HepG2 (cell line): ENCODE data around the gene ZNF282. TPM values are rescaled to one million over a fixed set of nuclear protein-coding genes. Genes with fewer than 3 reads are reported as not detected.

ENCODE experiments used
- ATRX ChIP-seq: sonication (generic); formaldehyde crosslinking; IDR thresholded peaks from 2 replicates; pipeline ENCODE4 v1.4.0; 2020; ENCODE audit warnings: missing genetic modification reagents, borderline replicate concordance
- CENPX ChIP-seq: sonication (generic); formaldehyde crosslinking; IDR thresholded peaks from 2 replicates; pipeline ENCODE4 v1.9.0; 2021; ENCODE audit warnings: mild to moderate bottlenecking, missing genetic modification reagents, moderate library complexity
- DMAP1 ChIP-seq: IDR thresholded peaks from 2 replicates; pipeline ENCODE4 v1.6.1; 2016
- FOXC1 ChIP-seq: sonication (generic); formaldehyde crosslinking; IDR thresholded peaks from 2 replicates; pipeline ENCODE4 v1.8.0; 2022; ENCODE audit warnings: mild to moderate bottlenecking, missing genetic modification reagents, borderline replicate concordance
- HNF4A ChIP-seq: sonication (generic); formaldehyde crosslinking; IDR thresholded peaks from 2 replicates; pipeline ENCODE4 v1.4.0; 2020; ENCODE audit warnings: missing genetic modification reagents
- KDM6A ChIP-seq: IDR thresholded peaks from 2 replicates; pipeline ENCODE4 v1.6.1; 2016; ENCODE audit warnings: low read depth
- KLF16 ChIP-seq, 2 experiments: sonication (generic) in 1 of 2; formaldehyde crosslinking in 1 of 2; IDR thresholded peaks; 2 replicates each; pipeline versions ENCODE4 v1.6.1 to v1.8.0; 2016 to 2023; ENCODE audit warnings: missing genetic modification reagents in 2 of 2, missing compliant biosample characterization in 1 of 2
- MTF2 ChIP-seq: sonication (generic); formaldehyde crosslinking; IDR thresholded peaks from 2 replicates; pipeline ENCODE4 v1.5.0; 2020; ENCODE audit warnings: missing genetic modification reagents, borderline replicate concordance
- MXI1 ChIP-seq: IDR thresholded peaks from 3 replicates; pipeline ENCODE4 v1.6.1; 2012; ENCODE audit warnings: low read depth, low read length, inconsistent platforms, borderline replicate concordance
- NFKB2 ChIP-seq: sonication (generic); formaldehyde crosslinking; IDR thresholded peaks from 2 replicates; pipeline ENCODE4 v1.4.0; 2020; ENCODE audit warnings: missing genetic modification reagents, borderline replicate concordance
- NR2F2 ChIP-seq: IDR thresholded peaks from 2 replicates; pipeline ENCODE4 v1.6.1; 2012; ENCODE audit warnings: low read depth, inconsistent platforms, borderline replicate concordance
- PHF20 ChIP-seq: sonication (generic); formaldehyde crosslinking; IDR thresholded peaks from 2 replicates; pipeline ENCODE4 v1.5.0; 2020; ENCODE audit warnings: mild to moderate bottlenecking, missing genetic modification reagents
- RAD51 ChIP-seq: fragments of 450-650 bp; IDR thresholded peaks from 2 replicates; pipeline ENCODE4 v1.6.1; 2016; ENCODE audit warnings: borderline replicate concordance
- RARA ChIP-seq: IDR thresholded peaks from 2 replicates; pipeline ENCODE4 v1.6.1; 2016; ENCODE audit warnings: missing genetic modification reagents, missing compliant biosample characterization
- SCMH1 ChIP-seq: sonication (generic); formaldehyde crosslinking; IDR thresholded peaks from 2 replicates; pipeline ENCODE4 v1.9.0; 2021; ENCODE audit warnings: missing genetic modification reagents, mild to moderate bottlenecking, borderline replicate concordance
- XRCC5 ChIP-seq: fragments of 200-400 bp; formaldehyde crosslinking; optimal IDR thresholded peaks from 2 replicates; pipeline ENCODE3; 2017; ENCODE audit warnings: mild to moderate bottlenecking, low read length
- ZNF10 ChIP-seq: sonication (generic); formaldehyde crosslinking; IDR thresholded peaks from 2 replicates; pipeline ENCODE4 v1.4.0; 2020; ENCODE audit warnings: mild to moderate bottlenecking, low read depth, missing genetic modification reagents, borderline replicate concordance
- ZNF333 ChIP-seq: sonication (generic); formaldehyde crosslinking; IDR thresholded peaks from 2 replicates; pipeline ENCODE4 v1.4.0; 2020; ENCODE audit warnings: mild to moderate bottlenecking, missing genetic modification reagents, borderline replicate concordance
- ZNF709 ChIP-seq: sonication (generic); formaldehyde crosslinking; IDR thresholded peaks from 2 replicates; pipeline ENCODE4 v1.5.0; 2020; ENCODE audit warnings: mild to moderate bottlenecking, missing genetic modification reagents
- ZNF713 ChIP-seq: sonication (generic); formaldehyde crosslinking; IDR thresholded peaks from 2 replicates; pipeline ENCODE4 v1.4.0; 2020; ENCODE audit warnings: mild to moderate bottlenecking, missing genetic modification reagents
- ZNF746 ChIP-seq: sonication (generic); formaldehyde crosslinking; IDR thresholded peaks from 2 replicates; pipeline ENCODE4 v1.8.0; 2022; ENCODE audit warnings: mild to moderate bottlenecking, missing genetic modification reagents
- ZSCAN25 ChIP-seq: sonication (generic); formaldehyde crosslinking; IDR thresholded peaks from 2 replicates; pipeline ENCODE4 v1.8.0; 2022; ENCODE audit warnings: mild to moderate bottlenecking, missing genetic modification reagents
- polyA plus RNA-seq, 8 experiments: library from polyadenylated mRNA; depleted of rRNA in 3 of 8; stranded (reverse) in 7 of 8; unstranded in 1 of 8; fragments of >200 nt; fragmentation: Illumina TruSeq in 4 of 8; extraction: Trizol in 4 of 8; gene quantifications; 2 replicates each; pipeline versions ENCODE4 v1.2.1 to v1.2.3, GENCODE V29; 2011 to 2016; ENCODE audit warnings: low read depth in 4 of 8, missing spikeins in 1 of 8, mixed read lengths in 1 of 8; ENCODE audit not compliant: insufficient read depth in 1 of 8
- total RNA-seq, 5 experiments: library from RNA; depleted of rRNA; stranded (reverse); fragments of >200 nt; fragmentation: Illumina TruSeq; extraction: Trizol; gene quantifications; 2 replicates each; pipeline ENCODE4 v1.2.3, GENCODE V29; 2016; ENCODE audit warnings: low read depth in 1 of 5
- TF ChIP-seq, protein P1 (sequence below): sonication (generic); formaldehyde crosslinking; IDR thresholded peaks from 2 replicates; pipeline ENCODE4 v1.8.0; 2023; ENCODE audit warnings: mild to moderate bottlenecking, missing genetic modification reagents
- TF ChIP-seq, protein P2 (sequence below), 2 experiments: sonication (generic) in 1 of 2; formaldehyde crosslinking in 1 of 2; IDR thresholded peaks; 2 replicates each; pipeline versions ENCODE4 v1.4.0 to v1.6.1; 2018 to 2020; ENCODE audit warnings: missing genetic modification reagents in 2 of 2, borderline replicate concordance in 1 of 2, low read depth in 1 of 2, mild to moderate bottlenecking in 1 of 2, missing biosample characterization in 1 of 2
- TF ChIP-seq, protein P3 (sequence below): sonication (generic); formaldehyde crosslinking; IDR thresholded peaks from 2 replicates; pipeline ENCODE4 v1.4.0; 2020; ENCODE audit warnings: mild to moderate bottlenecking, low read depth, missing genetic modification reagents
- TF ChIP-seq, protein P4 (sequence below): fragments of 450-650 bp; IDR thresholded peaks from 2 replicates; pipeline ENCODE4 v1.6.1; 2017

The ZNF282 gene
- total and polyA plus RNA-seq, 2 of the 13 experiments (the other 11 are each of a cell fraction or from before 2014, with no cell fraction given), result 9.1 to 20.9 TPM

DNA sequence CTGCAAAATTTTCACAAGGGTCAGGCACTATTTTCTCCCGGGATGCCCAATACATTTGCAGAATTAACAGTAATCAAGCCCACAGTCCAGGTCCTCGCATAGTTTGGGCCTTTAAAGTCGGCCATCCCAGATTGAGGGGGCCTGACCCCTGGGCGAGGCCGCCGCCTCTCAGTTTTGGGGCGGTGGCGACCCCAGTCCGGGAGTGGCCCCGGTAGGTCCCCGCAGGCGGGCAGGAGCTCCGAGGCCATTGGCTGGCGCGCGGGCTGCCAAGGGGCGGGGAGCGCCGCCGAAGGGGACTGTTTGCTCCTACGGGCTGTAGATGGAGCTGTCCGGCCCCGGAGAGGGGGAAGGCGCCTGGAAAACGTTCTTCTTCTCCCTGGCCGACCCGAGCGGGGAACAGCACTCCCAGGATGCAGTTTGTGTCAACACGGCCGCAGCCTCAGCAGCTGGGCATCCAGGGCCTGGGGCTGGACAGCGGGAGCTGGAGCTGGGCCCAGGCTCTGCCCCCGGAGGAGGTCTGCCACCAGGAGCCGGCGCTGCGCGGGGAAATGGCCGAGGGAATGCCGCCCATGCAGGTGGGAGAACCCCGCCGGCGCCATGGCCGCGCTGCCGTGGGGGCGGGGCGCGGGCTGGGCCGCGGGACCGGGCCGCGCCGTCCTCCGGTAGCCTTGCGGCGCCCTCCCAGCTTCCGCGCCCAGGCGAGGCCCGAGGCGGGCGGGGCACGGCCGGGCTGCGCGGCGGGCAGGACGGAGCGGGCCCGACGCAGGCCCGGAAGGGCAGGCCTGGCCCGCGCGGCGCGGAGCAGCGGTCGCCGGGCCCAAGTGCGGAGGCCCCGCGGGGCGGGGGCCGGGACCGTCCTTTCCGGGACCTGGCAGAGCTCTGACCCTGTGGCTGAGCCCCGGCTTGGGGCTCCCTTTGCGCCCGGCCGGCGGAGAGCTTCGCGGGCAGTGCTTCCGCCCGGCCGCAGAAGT, at the start of gene ZNF282 (continued):
- TF ChIP-seq, protein P1, sequence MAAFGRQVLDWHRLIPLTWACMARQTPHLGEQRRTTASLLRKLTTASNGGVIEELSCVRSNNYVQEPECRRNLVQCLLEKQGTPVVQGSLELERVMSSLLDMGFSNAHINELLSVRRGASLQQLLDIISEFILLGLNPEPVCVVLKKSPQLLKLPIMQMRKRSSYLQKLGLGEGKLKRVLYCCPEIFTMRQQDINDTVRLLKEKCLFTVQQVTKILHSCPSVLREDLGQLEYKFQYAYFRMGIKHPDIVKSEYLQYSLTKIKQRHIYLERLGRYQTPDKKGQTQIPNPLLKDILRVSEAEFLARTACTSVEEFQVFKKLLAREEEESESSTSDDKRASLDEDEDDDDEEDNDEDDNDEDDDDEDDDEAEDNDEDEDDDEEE (CRISPR knock-in tag), result peak; percentile 68; the same call in 1 of the 2 replicates
- TF ChIP-seq SCMH1 (CRISPR knock-in tag), result no peak
- no peak for TF ChIP-seq ZNF10 (CRISPR knock-in tag)
- no peak for TF ChIP-seq RAD51
- peak; percentile 20; the same call in 1 of the 2 replicates for TF ChIP-seq ZNF333 (CRISPR knock-in tag)
- TF ChIP-seq HNF4A (CRISPR knock-in tag), result peak; percentile 33; the same call in 1 of the 2 replicates
- TF ChIP-seq MXI1, result peak; percentile 55; the same call in 1 of the 3 replicates
- TF ChIP-seq FOXC1 (CRISPR knock-in tag), result no peak; the same call in 1 of the 2 replicates
- no peak for TF ChIP-seq NR2F2
- TF ChIP-seq KLF16 (CRISPR knock-in tag; IDR thresholded peaks at IDR 0.05), result peak in 1 of 2 experiments; percentile 88; a peak in 2 of 4 replicates
- peak; percentile 72; the same call in 1 of the 2 replicates for TF ChIP-seq DMAP1
- no peak for TF ChIP-seq ATRX (CRISPR knock-in tag)
- TF ChIP-seq, protein P2, sequence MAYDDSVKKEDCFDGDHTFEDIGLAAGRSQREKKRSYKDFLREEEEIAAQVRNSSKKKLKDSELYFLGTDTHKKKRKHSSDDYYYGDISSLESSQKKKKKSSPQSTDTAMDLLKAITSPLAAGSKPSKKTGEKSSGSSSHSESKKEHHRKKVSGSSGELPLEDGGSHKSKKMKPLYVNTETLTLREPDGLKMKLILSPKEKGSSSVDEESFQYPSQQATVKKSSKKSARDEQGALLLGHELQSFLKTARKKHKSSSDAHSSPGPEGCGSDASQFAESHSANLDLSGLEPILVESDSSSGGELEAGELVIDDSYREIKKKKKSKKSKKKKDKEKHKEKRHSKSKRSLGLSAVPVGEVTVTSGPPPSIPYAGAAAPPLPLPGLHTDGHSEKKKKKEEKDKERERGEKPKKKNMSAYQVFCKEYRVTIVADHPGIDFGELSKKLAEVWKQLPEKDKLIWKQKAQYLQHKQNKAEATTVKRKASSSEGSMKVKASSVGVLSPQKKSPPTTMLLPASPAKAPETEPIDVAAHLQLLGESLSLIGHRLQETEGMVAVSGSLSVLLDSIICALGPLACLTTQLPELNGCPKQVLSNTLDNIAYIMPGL (CRISPR knock-in tag; IDR thresholded peaks at IDR 0.05; ENCODE audit: borderline replicate concordance in 1 of 2, low read depth in 1 of 2), result peak; percentile 97
- peak; percentile 77 for TF ChIP-seq PHF20
- no peak for TF ChIP-seq ZSCAN25 (CRISPR knock-in tag)
- no peak for TF ChIP-seq RARA (CRISPR knock-in tag)
- TF ChIP-seq, protein P3, sequence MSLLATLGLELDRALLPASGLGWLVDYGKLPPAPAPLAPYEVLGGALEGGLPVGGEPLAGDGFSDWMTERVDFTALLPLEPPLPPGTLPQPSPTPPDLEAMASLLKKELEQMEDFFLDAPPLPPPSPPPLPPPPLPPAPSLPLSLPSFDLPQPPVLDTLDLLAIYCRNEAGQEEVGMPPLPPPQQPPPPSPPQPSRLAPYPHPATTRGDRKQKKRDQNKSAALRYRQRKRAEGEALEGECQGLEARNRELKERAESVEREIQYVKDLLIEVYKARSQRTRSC (CRISPR knock-in tag), result no peak
- no peak; the same call in 1 of the 2 replicates for TF ChIP-seq MTF2 (CRISPR knock-in tag)
- TF ChIP-seq ZNF746 (CRISPR knock-in tag), result no peak
- peak; percentile 76; the same call in 1 of the 2 replicates for TF ChIP-seq ZNF709 (CRISPR knock-in tag)
- TF ChIP-seq, protein P4, sequence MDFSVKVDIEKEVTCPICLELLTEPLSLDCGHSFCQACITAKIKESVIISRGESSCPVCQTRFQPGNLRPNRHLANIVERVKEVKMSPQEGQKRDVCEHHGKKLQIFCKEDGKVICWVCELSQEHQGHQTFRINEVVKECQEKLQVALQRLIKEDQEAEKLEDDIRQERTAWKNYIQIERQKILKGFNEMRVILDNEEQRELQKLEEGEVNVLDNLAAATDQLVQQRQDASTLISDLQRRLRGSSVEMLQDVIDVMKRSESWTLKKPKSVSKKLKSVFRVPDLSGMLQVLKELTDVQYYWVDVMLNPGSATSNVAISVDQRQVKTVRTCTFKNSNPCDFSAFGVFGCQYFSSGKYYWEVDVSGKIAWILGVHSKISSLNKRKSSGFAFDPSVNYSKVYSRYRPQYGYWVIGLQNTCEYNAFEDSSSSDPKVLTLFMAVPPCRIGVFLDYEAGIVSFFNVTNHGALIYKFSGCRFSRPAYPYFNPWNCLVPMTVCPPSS, result no peak
- TF ChIP-seq KDM6A (CRISPR knock-in tag), result no peak
- peak; percentile 98 for TF ChIP-seq XRCC5
- TF ChIP-seq CENPX (CRISPR knock-in tag), result no peak
- peak; percentile 51; the same call in 1 of the 2 replicates for TF ChIP-seq NFKB2 (CRISPR knock-in tag)
- TF ChIP-seq ZNF713 (CRISPR knock-in tag), result no peak
